Raji (cell line): ENCODE measurements around the gene SSMEM1.

Source experiments
- POLR2A ChIP-seq: IDR thresholded peaks from 2 replicates; pipeline ENCODE4 v1.6.1; 2011; ENCODE audit warnings: low read depth, low read length, control low read depth; ENCODE audit not compliant: insufficient read depth

The SSMEM1 gene

GRCh38 chr7:130228840-130229502 is 21.3 kb downstream of the SSMEM1 start:
- TF ChIP-seq POLR2A, result no peak

DNA sequence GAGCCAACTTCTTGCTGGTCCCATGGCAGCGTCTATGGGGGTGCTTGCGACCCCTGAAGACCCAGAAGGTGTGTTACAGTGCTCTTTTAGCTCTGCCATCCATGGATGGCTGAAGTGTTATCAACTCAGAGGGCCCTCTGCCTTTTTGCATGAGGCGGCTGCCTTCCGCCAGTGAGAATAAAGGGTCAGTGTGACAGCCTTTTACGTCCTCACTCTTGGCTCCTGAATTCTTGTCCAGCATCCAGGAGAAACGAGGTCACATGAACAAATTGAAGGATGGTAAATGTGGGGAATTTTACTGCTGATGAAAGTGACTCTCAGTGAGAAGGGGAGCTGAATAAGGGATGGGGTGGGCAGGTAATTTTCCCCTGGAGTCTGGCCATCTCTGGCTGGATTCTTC is 24.1 kb downstream of the SSMEM1 start:
- no peak for TF ChIP-seq POLR2A

DNA sequence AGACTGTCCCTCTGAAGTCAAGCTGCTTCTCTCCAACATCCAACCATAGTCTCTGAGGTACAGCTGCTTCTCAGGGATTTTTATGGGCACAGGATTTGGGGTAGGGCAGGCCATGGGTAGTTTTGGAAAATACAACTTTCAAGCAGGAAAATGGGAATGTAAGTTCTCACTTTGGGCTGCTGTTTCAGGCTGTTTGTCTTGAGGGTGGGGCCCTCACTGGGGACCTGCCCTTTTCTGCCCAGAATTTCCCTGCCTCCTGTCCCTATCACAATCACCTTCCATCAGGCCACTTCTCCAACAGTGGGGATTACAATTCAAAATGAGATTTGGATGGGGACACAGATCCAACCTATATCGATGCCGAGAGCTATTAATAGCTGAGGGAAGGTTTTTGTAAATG is 24.5 kb downstream of the SSMEM1 start:
- no peak for TF ChIP-seq POLR2A

- no peak for TF ChIP-seq POLR2A
Measured at GRCh38 chr7:130234078-130234477, 26.4 kb downstream of the SSMEM1 start.

- no peak for TF ChIP-seq POLR2A
Measured at GRCh38 chr7:130240240-130240639, 32.6 kb downstream of the SSMEM1 start.

DNA sequence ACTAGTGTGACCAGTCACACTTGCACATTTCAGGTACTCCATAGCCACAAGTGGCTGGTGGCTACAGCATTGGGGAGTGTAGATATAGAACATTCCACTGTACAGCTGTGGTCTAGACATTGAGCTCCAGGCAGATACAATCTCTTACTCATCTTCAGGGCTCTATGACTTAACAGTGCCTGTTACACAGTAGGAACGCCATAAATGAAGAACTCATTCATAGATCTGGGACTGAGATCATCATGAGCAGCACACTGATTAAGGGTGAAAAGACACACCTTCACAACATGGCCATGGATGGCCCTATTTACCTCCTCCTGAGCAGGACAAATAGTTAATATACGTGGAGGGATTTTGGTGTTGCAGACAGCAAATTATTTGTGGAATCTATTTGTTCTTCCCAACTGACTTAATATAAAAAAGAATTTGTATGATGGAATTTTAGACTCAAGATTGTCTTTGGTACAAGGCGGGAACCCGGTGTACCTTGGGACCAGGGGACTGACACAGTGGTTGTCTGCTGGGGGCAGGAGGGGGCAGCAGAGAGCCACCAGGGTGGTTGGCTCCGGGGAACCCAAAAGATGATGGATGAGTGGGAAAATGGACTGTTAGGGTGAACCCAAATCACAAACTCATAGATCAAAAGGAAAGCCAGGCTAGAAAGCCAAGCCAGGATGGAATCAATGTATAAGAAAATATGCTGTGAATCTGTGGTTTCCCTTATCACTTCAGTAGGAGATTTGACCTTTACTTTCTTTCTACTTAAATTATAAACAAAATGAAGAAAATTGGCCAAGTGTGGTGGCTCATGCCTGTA is 34.7 kb downstream of the SSMEM1 start:
- no peak for TF ChIP-seq POLR2A

DNA sequence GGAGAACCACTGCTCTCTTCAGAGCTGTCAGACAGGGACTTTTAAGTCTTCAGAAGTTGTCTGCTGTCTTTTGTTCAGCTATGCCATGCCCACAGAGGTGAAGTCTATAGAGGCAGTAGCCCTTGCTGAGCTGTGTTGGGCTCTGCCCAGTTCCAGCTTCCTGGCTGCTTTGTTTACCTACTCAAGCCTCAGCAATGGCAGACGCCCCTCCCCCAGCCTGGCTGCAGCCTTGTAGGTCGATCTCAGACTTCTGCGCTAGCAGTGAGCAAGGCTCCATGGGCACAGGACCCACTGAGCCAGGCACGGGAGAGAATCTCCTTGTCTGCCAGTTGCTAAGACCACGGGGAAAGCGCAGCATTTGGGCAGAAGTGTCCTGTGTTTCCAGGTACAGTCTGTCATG is 46.9 kb downstream of the SSMEM1 start:
- no peak for TF ChIP-seq POLR2A

GRCh38 chr7:130256704-130257103 is 49.0 kb downstream of the SSMEM1 start:
- TF ChIP-seq POLR2A, result no peak

- TF ChIP-seq POLR2A, result no peak
Measured at GRCh38 chr7:130258494-130259078, 50.9 kb downstream of the SSMEM1 start.

DNA sequence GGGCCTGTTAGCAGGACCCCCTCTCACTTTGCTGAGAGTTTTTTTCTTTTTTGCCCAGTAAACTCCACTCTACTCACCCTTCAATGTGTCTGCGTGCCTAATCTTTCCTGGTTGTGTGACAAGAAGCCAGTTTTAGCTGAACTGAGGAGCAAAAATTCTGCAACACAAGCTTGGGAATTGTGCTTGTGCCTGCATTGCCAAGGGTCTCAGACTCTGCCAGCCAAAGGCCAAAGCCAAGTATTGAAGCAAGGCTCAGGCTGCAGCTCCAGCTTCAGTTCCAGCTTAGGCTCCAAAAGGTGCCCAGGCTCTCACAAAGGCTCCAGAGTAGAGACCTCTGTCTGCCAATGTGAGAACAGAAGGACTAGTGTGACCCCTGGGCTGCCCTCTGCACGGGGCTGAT is 54.8 kb downstream of the SSMEM1 start:
- TF ChIP-seq POLR2A, result no peak

DNA sequence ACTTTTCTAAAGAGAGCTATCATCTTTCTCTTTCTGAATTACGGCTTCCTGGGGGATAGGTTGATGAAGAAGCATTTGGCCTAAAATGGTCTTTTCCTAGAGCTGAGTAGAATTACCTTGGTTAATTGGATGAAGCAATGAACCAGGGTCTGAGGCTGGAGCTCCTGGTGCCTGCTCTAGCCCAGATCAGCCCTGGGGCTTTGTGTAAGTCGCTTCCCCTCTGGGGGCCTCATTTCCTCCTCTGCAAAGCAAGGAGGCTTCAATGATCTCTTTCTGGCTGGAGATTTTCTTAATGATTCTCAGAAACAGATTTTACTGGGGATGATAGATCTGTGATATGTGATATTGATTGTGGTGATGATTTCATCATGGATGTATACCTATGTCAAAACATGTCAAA is 55.5 kb downstream of the SSMEM1 start:
- TF ChIP-seq POLR2A, result no peak
